NB4 (cell line): Measurements from ENCODE around the gene SCAP.
"Not testable (repeated sequence)": the region's sequence is repeated elsewhere in the genome, so short reads cannot be mapped to it uniquely, and the experiment has no call there.

ENCODE experiments used
- DNase-seq: peaks from one replicate; pipeline ENCODE4 v3.0.0; 2010; ENCODE audit warnings: low read depth
- H3K4me3 ChIP-seq: one replicate; pipeline ENCODE4 v1.5.1; 2011; ENCODE audit warnings: mild to moderate bottlenecking, low read depth, low read length, moderate library complexity
- CTCF ChIP-seq: IDR thresholded peaks from one replicate; pipeline ENCODE4 v1.5.1; 2012; ENCODE audit warnings: low read depth, low read length
- MAX ChIP-seq: IDR thresholded peaks from 2 replicates; pipeline ENCODE4 v1.6.1; 2011; ENCODE audit warnings: low read depth, low read length
- MYC ChIP-seq: IDR thresholded peaks from 2 replicates; pipeline ENCODE4 v1.6.1; 2011; ENCODE audit warnings: low read depth, low read length
- POLR2A ChIP-seq: IDR thresholded peaks from 2 replicates; pipeline ENCODE4 v1.6.1; 2011; ENCODE audit warnings: mild to moderate bottlenecking; ENCODE audit not compliant: insufficient read length; ENCODE audit errors: extremely low read depth

Gene SCAP

DNA sequence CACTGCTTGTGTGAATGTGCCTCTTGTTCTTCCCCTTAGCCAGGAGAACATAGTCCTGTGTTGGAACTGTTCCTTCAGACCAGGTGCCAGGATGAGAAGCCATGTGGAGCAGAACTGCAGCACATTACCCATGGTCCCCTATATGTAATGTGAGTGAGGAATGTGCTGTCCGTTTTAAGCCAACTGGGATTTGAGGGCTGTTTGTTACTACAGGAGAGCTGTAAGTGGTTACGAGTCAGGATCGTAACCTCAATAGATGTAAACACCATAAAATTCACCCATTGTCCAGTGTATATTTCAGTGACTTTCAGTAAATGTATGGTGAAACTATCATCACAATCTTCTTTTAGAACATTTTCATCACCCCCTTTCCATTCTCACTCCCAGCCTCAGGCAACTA, 10.1 kb upstream of the SCAP start:
- no peak overlapping the region for H3K4me3 ChIP-seq
- no peak for DNase-seq
- TF ChIP-seq POLR2A (no peak), CTCF (no peak), MAX (no peak), MYC (no peak)

GRCh38 chr3:47482366-47482765, 6.6 kb upstream of the SCAP start:
- TF ChIP-seq MYC (no peak), POLR2A (no peak)
- no peak for DNase-seq
- no peak overlapping the region for H3K4me3 ChIP-seq

- DNase-seq, H3K4me3 ChIP-seq: not testable (repeated sequence)
Observed at GRCh38 chr3:47481763-47482162, 6.0 kb upstream of the SCAP start.

DNA sequence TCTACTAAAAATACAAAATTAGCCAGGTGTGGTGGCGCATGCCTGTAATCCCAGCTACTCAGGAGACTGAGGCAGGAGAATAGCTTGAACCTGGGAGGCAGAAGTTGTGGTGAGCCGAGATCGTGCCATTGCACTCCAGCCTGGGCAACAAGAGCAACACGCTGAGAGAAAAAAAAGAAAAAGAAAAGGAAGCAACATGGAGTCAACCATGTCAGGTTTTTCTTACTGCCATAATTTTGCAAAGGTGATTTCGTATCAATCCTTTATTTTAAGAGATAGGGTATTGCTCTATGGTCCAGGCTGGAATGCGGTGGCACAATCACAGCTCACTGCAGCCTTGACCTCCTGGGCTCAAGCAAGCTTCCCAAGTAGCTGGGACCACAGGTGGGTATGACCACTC, 4.5 kb upstream of the SCAP start:
- not testable (repeated sequence) for H3K4me3 ChIP-seq, DNase-seq

DNA sequence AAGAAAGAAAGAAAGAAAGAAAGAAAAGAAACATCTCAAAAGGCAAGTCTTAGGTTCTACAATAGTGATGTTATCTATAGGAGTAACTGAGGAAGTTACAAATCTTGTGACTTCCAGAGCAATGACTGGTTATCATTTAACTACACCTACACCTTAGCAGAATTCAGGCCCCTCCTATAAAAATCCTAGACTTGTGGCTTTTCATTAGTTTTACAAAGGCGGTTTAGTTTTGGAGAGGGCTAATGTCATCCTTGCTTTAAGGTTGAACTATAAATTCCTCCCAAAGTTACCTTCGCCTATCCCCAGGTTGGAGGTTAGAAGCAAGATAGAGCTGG, 4.1 kb upstream of the SCAP start:
- no peak for TF ChIP-seq MYC
- no peak for TF ChIP-seq POLR2A
- TF ChIP-seq MAX: no peak
- TF ChIP-seq CTCF: no peak
- H3K4me3 ChIP-seq: no peak overlapping the region
- DNase-seq: no peak

- H3K4me3 ChIP-seq: no peak overlapping the region
- no peak for DNase-seq
- no peak for TF ChIP-seq MYC
- no peak for TF ChIP-seq MAX
- TF ChIP-seq CTCF: no peak
- TF ChIP-seq POLR2A: no peak
Observed at GRCh38 chr3:47478022-47478421, 2.3 kb upstream of the SCAP start.

GRCh38 chr3:47476644-47477199, 981 bp upstream of the SCAP start:
- H3K4me3 ChIP-seq: peak overlapping the region; percentile 69
- no peak for DNase-seq
- TF ChIP-seq MYC (no peak), MAX (no peak), CTCF (no peak), POLR2A (no peak)

GRCh38 chr3:47476330-47476626, 537 bp upstream of the SCAP start:
- peak overlapping the region; percentile 69 for H3K4me3 ChIP-seq
- TF ChIP-seq MAX (no peak), CTCF (no peak), MYC (no peak), POLR2A (no peak)
- DNase-seq: no peak
